HEK293 (cell line): Measurements from ENCODE around the gene PLEKHB1.

Experiments
- CTCF ChIP-seq: fragments of 450-650 bp; formaldehyde crosslinking; IDR thresholded peaks from 2 replicates; pipeline ENCODE4 v1.5.1; 2016; ENCODE audit warnings: missing biosample characterization, missing genetic modification characterization
- ELK4 ChIP-seq: IDR thresholded peaks from 2 replicates; pipeline ENCODE4 v1.6.1; 2011; ENCODE audit warnings: mild to moderate bottlenecking, low read depth, low read length, borderline replicate concordance
- ZBTB21 ChIP-seq: fragments of 450-650 bp; formaldehyde crosslinking; IDR thresholded peaks from 2 replicates; pipeline ENCODE4 v1.5.1; 2017; ENCODE audit warnings: missing biosample characterization, missing genetic modification characterization
- ZNF214 ChIP-seq: fragments of 450-650 bp; formaldehyde crosslinking; IDR thresholded peaks from 2 replicates; pipeline ENCODE4 v1.5.1; 2017; ENCODE audit warnings: missing biosample characterization, mild to moderate bottlenecking, missing genetic modification characterization, borderline replicate concordance
- ZNF23 ChIP-seq: fragments of 450-650 bp; formaldehyde crosslinking; IDR thresholded peaks from 2 replicates; pipeline ENCODE4 v1.5.1; 2016; ENCODE audit warnings: missing biosample characterization, missing genetic modification characterization, borderline replicate concordance
- ZNF239 ChIP-seq: fragments of 450-650 bp; formaldehyde crosslinking; IDR thresholded peaks from 2 replicates; pipeline ENCODE4 v1.5.1; 2016; ENCODE audit warnings: missing biosample characterization, missing genetic modification characterization
- ZNF544 ChIP-seq: fragments of 450-650 bp; formaldehyde crosslinking; IDR thresholded peaks from 2 replicates; pipeline ENCODE4 v1.5.0; 2017; ENCODE audit warnings: missing biosample characterization, missing genetic modification characterization
- ZNF561 ChIP-seq: fragments of 450-650 bp; IDR thresholded peaks from 2 replicates; pipeline ENCODE4 v1.5.1; 2018; ENCODE audit warnings: missing biosample characterization, missing genetic modification characterization, borderline replicate concordance
- ZNF776 ChIP-seq: fragments of 450-650 bp; formaldehyde crosslinking; IDR thresholded peaks from 2 replicates; pipeline ENCODE4 v1.5.0; 2017; ENCODE audit warnings: missing biosample characterization, missing genetic modification characterization, borderline replicate concordance

GRCh38 chr11:73654482-73655021 is 8.2 kb downstream of the PLEKHB1 start:
- no peak for TF ChIP-seq ZNF776
- no peak for TF ChIP-seq CTCF (tag by site-specific recombination)
- TF ChIP-seq ZNF23: no peak
- no peak for TF ChIP-seq ZBTB21
- no peak for TF ChIP-seq ZNF544 (tag by site-specific recombination)
- TF ChIP-seq ELK4: no peak
- TF ChIP-seq ZNF214 (tag by site-specific recombination): no peak
- TF ChIP-seq ZNF561 (tag by site-specific recombination): no peak
- TF ChIP-seq ZNF239 (tag by site-specific recombination): no peak
